IMR-90 (cell line): ENCODE results near the gene CD99.

ENCODE experiments used
- CEBPB ChIP-seq: IDR thresholded peaks from 2 replicates; pipeline ENCODE4 v1.6.1; 2012; ENCODE audit warnings: low read depth, low read length, improper control_type of control experiment
- FOS ChIP-seq: fragments of 150-350 bp; IDR thresholded peaks from 2 replicates; pipeline ENCODE4 v1.6.1; 2016; ENCODE audit warnings: low read depth, low read length
- MAFK ChIP-seq: IDR thresholded peaks from 2 replicates; pipeline ENCODE4 v1.6.1; 2012; ENCODE audit warnings: low read depth, low read length, improper control_type of control experiment
- MAZ ChIP-seq: IDR thresholded peaks from 2 replicates; pipeline ENCODE4 v1.6.1; 2012; ENCODE audit warnings: low read depth, mild to moderate bottlenecking, low read length, improper control_type of control experiment, moderate library complexity, borderline replicate concordance
- MXI1 ChIP-seq: IDR thresholded peaks from 2 replicates; pipeline ENCODE4 v1.6.1; 2012; ENCODE audit warnings: low read depth, mild to moderate bottlenecking, low read length, moderate library complexity, borderline replicate concordance
- POLR2A ChIP-seq: IDR thresholded peaks from 2 replicates; pipeline ENCODE4 v1.6.1; 2012; ENCODE audit warnings: mild to moderate bottlenecking, low read depth, low read length
- RAD21 ChIP-seq: IDR thresholded peaks from 2 replicates; pipeline ENCODE4 v1.6.1; 2012; ENCODE audit warnings: low read length, improper control_type of control experiment
- RCOR1 ChIP-seq: IDR thresholded peaks from 2 replicates; pipeline ENCODE4 v1.6.1; 2012; ENCODE audit warnings: mild to moderate bottlenecking, low read length, improper control_type of control experiment; ENCODE audit not compliant: insufficient replicate concordance
- RFX5 ChIP-seq: IDR thresholded peaks from 2 replicates; pipeline ENCODE4 v1.8.0; 2012; ENCODE audit warnings: low read depth, mild to moderate bottlenecking, low read length, moderate library complexity
- TF ChIP-seq, protein P1 (sequence below): conservative IDR thresholded peaks from 2 replicates; pipeline ENCODE4 v1.5.1; 2012; ENCODE audit warnings: mild to moderate bottlenecking, low read depth, low read length, improper control_type of control experiment

DNA sequence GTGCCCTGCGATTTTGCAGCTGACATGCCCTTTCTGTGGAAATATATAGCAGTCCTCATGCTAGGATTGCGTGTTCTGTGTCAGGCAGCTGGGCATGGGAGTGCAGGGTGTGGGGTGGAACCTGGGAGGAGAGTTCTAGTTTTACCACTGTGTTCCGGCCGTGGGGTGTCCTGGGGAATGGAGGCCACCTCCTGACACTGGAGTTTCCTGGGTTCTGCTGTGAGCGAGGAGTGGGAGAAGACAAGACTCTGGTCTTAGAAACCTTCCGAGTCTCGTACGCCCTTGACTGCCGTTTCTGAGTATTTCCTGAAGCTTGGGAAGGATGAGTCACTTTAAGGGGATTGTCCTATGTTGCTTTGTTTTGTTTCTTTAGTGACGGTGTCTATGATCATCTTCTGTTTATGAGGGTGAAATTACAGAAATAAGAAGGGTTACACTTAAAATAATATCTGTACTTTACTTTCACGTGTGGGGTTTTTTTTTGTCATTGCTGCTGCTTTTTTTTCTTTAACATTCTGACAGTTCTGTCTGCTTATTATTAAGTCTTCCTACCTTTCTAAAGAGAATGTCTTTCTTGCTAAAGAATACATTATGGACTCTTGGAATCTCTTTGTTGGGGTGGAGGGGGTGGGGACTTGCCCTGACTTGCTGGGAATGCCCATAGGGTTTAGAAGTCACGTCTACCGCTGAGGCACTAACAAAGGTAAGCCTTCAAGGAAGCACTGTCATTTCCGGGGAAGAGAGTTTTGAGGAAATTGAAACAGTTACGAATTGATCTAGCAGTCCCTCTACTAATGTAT lies 19.1 kb downstream of the CD99 start:
- TF ChIP-seq, protein P1, sequence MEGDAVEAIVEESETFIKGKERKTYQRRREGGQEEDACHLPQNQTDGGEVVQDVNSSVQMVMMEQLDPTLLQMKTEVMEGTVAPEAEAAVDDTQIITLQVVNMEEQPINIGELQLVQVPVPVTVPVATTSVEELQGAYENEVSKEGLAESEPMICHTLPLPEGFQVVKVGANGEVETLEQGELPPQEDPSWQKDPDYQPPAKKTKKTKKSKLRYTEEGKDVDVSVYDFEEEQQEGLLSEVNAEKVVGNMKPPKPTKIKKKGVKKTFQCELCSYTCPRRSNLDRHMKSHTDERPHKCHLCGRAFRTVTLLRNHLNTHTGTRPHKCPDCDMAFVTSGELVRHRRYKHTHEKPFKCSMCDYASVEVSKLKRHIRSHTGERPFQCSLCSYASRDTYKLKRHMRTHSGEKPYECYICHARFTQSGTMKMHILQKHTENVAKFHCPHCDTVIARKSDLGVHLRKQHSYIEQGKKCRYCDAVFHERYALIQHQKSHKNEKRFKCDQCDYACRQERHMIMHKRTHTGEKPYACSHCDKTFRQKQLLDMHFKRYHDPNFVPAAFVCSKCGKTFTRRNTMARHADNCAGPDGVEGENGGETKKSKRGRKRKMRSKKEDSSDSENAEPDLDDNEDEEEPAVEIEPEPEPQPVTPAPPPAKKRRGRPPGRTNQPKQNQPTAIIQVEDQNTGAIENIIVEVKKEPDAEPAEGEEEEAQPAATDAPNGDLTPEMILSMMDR = no peak
- TF ChIP-seq CEBPB = no peak
- no peak for TF ChIP-seq POLR2A
- no peak for TF ChIP-seq RFX5
- no peak for TF ChIP-seq MAFK
- TF ChIP-seq RCOR1 = no peak
- TF ChIP-seq MXI1 = no peak
- no peak for TF ChIP-seq MAZ
- peak; percentile 92 for TF ChIP-seq FOS
- no peak for TF ChIP-seq RAD21
